HepG2 (cell line): ENCODE data around the gene UBAC1. TPM values are rescaled to one million over a fixed set of nuclear protein-coding genes. Genes with fewer than 3 reads are reported as not detected.

ENCODE experiments used
- ATAC-seq: fragments of 200-7000 bp; cut with Tn5 transposase; 3 replicates; pipeline ENCODE4 v1.9.1; 2020; ENCODE audit warnings: mild to moderate bottlenecking, moderate library complexity
- BruUV-seq: library from RNA; stranded (reverse); fragments of 400-500 nt; replicated peaks from 2 replicates; lab custom pipeline; 2021; lab: Mats Ljungman, UMichigan
- CTCF ChIA-PET: fragments of 300-600 bp; formaldehyde crosslinking; extraction: SDS; loops from one replicate; lab custom pipeline; 2021; ENCODE audit warnings: low total read pairs, inconsistent platforms, low intra/inter-chr PET ratio; lab: Yijun Ruan, JAX
- POLR2A ChIA-PET: fragments of 350-600 bp; sonication (Branson Sonifier 250); formaldehyde crosslinking; loops from one replicate; lab custom pipeline; 2020; ENCODE audit warnings: antibody characterized with exemption, inconsistent platforms; lab: Yijun Ruan, JAX
- DNase-seq: peaks from one replicate; pipeline ENCODE4 v3.0.0-alpha.2; 2015; ENCODE audit warnings: low spot score
- FAIRE-seq: peaks from 3 replicates; lab custom pipeline; 2011; peaks lifted over from hg19 to GRCh38; lab: Jason Lieb, UNC
- H2AFZ ChIP-seq: one replicate; pipeline ENCODE4 v1.6.1; 2011; ENCODE audit warnings: low read length, inconsistent platforms
- H3K27ac ChIP-seq: fragments of 300-600 bp; 3 replicates; pipeline ENCODE4 v1.8.0; 2011; ENCODE audit warnings: mixed run types, mild to moderate bottlenecking, mixed read lengths, low read length, inconsistent platforms; ENCODE audit not compliant: insufficient read depth; ENCODE audit errors: extremely low read length
- H3K27me3 ChIP-seq, 2 experiments: fragments of 200-600 bp in 1 of 2; 2 replicates in 1 of 2; 3 replicates in 1 of 2; pipeline versions ENCODE4 v1.6.0 to v1.8.0; 2011; ENCODE audit warnings: low read length in 2 of 2, mild to moderate bottlenecking in 2 of 2, moderate library complexity in 2 of 2, inconsistent platforms in 1 of 2; ENCODE audit not compliant: insufficient read depth in 2 of 2, control insufficient read depth in 1 of 2
- H3K36me3 ChIP-seq, 2 experiments: fragments of 200-600 bp in 1 of 2; replicated peaks in 1 of 2; 2 replicates in 1 of 2; 3 replicates in 1 of 2; pipeline versions ENCODE4 v1.5.1 to v1.8.0; 2011; ENCODE audit warnings: low read length in 2 of 2, inconsistent platforms in 1 of 2; ENCODE audit not compliant: insufficient read depth in 2 of 2, control insufficient read depth in 1 of 2
- H3K4me1 ChIP-seq: 2 replicates; pipeline ENCODE4 v1.5.1; 2012; ENCODE audit warnings: low read length, inconsistent platforms; ENCODE audit not compliant: insufficient read depth
- H3K4me2 ChIP-seq: 2 replicates; pipeline ENCODE4 v1.6.0; 2011; ENCODE audit warnings: low read depth, low read length, inconsistent platforms
- H3K4me3 ChIP-seq, 3 experiments: fragments of 200-600 bp in 1 of 3; sonication (generic), shearing (Covaris generic) in 1 of 3; replicated peaks in 1 of 3; 2 replicates each; pipeline ENCODE4 v1.5.1; 2011 to 2016; ENCODE audit warnings: low read length in 3 of 3, inconsistent platforms in 2 of 3, low read depth in 2 of 3, mild to moderate bottlenecking in 2 of 3, control low read depth in 1 of 3, mixed read lengths in 1 of 3; ENCODE audit not compliant: insufficient read depth in 1 of 3
- H3K79me2 ChIP-seq: one replicate; pipeline ENCODE4 v1.6.1; 2011; ENCODE audit warnings: low read length, inconsistent platforms; ENCODE audit not compliant: insufficient read depth
- H3K9ac ChIP-seq: 2 replicates; pipeline ENCODE4 v1.6.0; 2011; ENCODE audit warnings: mild to moderate bottlenecking, low read depth, low read length, inconsistent platforms; ENCODE audit not compliant: insufficient read depth
- H3K9me3 ChIP-seq: 2 replicates; pipeline ENCODE4 v1.5.1; 2012; ENCODE audit warnings: mild to moderate bottlenecking, low read length
- H4K20me1 ChIP-seq: 2 replicates; pipeline ENCODE4 v1.6.0; 2011; ENCODE audit warnings: inconsistent platforms, mild to moderate bottlenecking, low read length, moderate library complexity; ENCODE audit not compliant: insufficient read depth
- CERS6 ChIP-seq: sonication (generic); formaldehyde crosslinking; IDR thresholded peaks from 2 replicates; pipeline ENCODE4 v1.5.0; 2020; ENCODE audit warnings: missing genetic modification reagents
- CTCF ChIP-seq: sonication (generic); formaldehyde crosslinking; IDR thresholded peaks from 2 replicates; pipeline ENCODE4 v1.5.0; 2020; ENCODE audit warnings: mild to moderate bottlenecking, missing genetic modification reagents, moderate library complexity
- HINFP ChIP-seq: sonication (generic); formaldehyde crosslinking; IDR thresholded peaks from 2 replicates; pipeline ENCODE4 v1.4.0; 2020; ENCODE audit warnings: low read depth, mild to moderate bottlenecking, missing genetic modification reagents
- ZNF451 ChIP-seq: sonication (generic); formaldehyde crosslinking; IDR thresholded peaks from 2 replicates; pipeline ENCODE4 v1.5.0; 2020; ENCODE audit warnings: mild to moderate bottlenecking, missing genetic modification reagents
- ZNF891 ChIP-seq: sonication (generic); formaldehyde crosslinking; IDR thresholded peaks from 2 replicates; pipeline ENCODE4 v1.5.0; 2020; ENCODE audit warnings: mild to moderate bottlenecking, missing genetic modification reagents
- WGBS: methylation state at CpG from one replicate; pipeline ENCODE4 v1.1.6; 2017; ENCODE audit warnings: low lambda C conversion rate; 5-methylcytosine and 5-hydroxymethylcytosine counted together
- in situ Hi-C: cut with HindIII; loops from 2 replicates; pipeline ENCODE4 v1.10.0; 2017; ENCODE audit warnings: low pct_unique_long_range_greater_than_20kb; ENCODE audit not compliant: extremely low pct_ligation_motif_present
- intact Hi-C: fragments of 100-400 bp; cut with micrococcal nuclease; formaldehyde crosslinking; loops from one replicate; pipeline ENCODE4 v1.10.0; 2022; ENCODE audit not compliant: unreplicated experiment
- polyA plus RNA-seq, 8 experiments: library from polyadenylated mRNA; depleted of rRNA in 3 of 8; stranded (reverse) in 7 of 8; unstranded in 1 of 8; fragments of >200 nt; fragmentation: Illumina TruSeq in 4 of 8; extraction: Trizol in 4 of 8; gene quantifications; 2 replicates each; pipeline versions ENCODE4 v1.2.1 to v1.2.3, GENCODE V29; 2011 to 2016; ENCODE audit warnings: low read depth in 4 of 8, missing spikeins in 1 of 8, mixed read lengths in 1 of 8; ENCODE audit not compliant: insufficient read depth in 1 of 8
- total RNA-seq, 5 experiments: library from RNA; depleted of rRNA; stranded (reverse); fragments of >200 nt; fragmentation: Illumina TruSeq; extraction: Trizol; gene quantifications; 2 replicates each; pipeline ENCODE4 v1.2.3, GENCODE V29; 2016; ENCODE audit warnings: low read depth in 1 of 5
- TF ChIP-seq, protein P1 (sequence below): sonication (generic); formaldehyde crosslinking; IDR thresholded peaks from 2 replicates; pipeline ENCODE4 v1.8.0; 2022; ENCODE audit warnings: mild to moderate bottlenecking, missing genetic modification reagents, moderate library complexity
- TF ChIP-seq, protein P2 (sequence below): IDR thresholded peaks from 2 replicates; pipeline ENCODE4 v1.6.1; 2012; ENCODE audit warnings: low read depth, low read length, improper control_type of control experiment

Gene UBAC1
- total and polyA plus RNA-seq, 2 of the 13 experiments (the other 11 are each of a cell fraction or from before 2014, with no cell fraction given): 32.2 to 34.1 TPM

- no peaks in the 10 kb centered on the region for H3K9me3 ChIP-seq
- ChIA-PET POLR2A (no interaction called here), CTCF (no interaction called here)
- H2AFZ ChIP-seq: no peak overlapping the region
- ATAC-seq (no peak), FAIRE-seq (no peak), DNase-seq (no peak)
- H3K4me3 ChIP-seq: no peak overlapping the region
- H3K36me3 ChIP-seq: peaks cover 2 to 13% of the 10 kb centered on the region in 2 experiments; a peak in 3 of 5 replicates
- H3K4me2 ChIP-seq: no peak overlapping the region; the same call in 1 of the 2 replicates
- no TSS peak for BruUV-seq
- H3K4me1 ChIP-seq: peaks cover 34% of the 10 kb centered on the region
- peaks cover 3% of the 10 kb centered on the region; the same call in 1 of the 2 replicates for H4K20me1 ChIP-seq
- peaks cover 0 to 11% of the 10 kb centered on the region in 2 experiments; a peak in 2 of 5 replicates for H3K27me3 ChIP-seq
- H3K79me2 ChIP-seq: peaks cover 36% of the 10 kb centered on the region
- WGBS: 96% methylated on average over 12 of the region's 12 CpGs
- TF ChIP-seq CTCF (CRISPR knock-in tag) (no peak), ZNF451 (no peak)
- in situ Hi-C loops: no loop called here
- no peak overlapping the region for H3K9ac ChIP-seq
- intact Hi-C loops: no loop called here
- no peak overlapping the region for H3K27ac ChIP-seq
Measured at GRCh38 chr9:135958485-135958884, 2.7 kb downstream of the UBAC1 start.

GRCh38 chr9:135957431-135957830 lies 3.7 kb downstream of the UBAC1 start:
- no peak for ATAC-seq
- FAIRE-seq: no peak
- 100% methylated on average over 8 of the region's 9 CpGs for WGBS
- no peak overlapping the region for H3K27ac ChIP-seq
- peaks cover 29% of the 10 kb centered on the region for H3K4me1 ChIP-seq
- no peak overlapping the region for H2AFZ ChIP-seq
- peaks cover 0 to 4% of the 10 kb centered on the region in 2 experiments; a peak in 2 of 5 replicates for H3K27me3 ChIP-seq
- in situ Hi-C loops (no loop called here), intact Hi-C loops (no loop called here)
- DNase-seq: no peak
- CTCF ChIA-PET: no interaction called here
- BruUV-seq: no TSS peak
- no peak overlapping the region for H3K4me3 ChIP-seq
- H3K36me3 ChIP-seq: peaks cover 6 to 20% of the 10 kb centered on the region in 2 experiments; a peak in 4 of 5 replicates
- no peak for TF ChIP-seq CERS6 (CRISPR knock-in tag)
- TF ChIP-seq, protein P1, sequence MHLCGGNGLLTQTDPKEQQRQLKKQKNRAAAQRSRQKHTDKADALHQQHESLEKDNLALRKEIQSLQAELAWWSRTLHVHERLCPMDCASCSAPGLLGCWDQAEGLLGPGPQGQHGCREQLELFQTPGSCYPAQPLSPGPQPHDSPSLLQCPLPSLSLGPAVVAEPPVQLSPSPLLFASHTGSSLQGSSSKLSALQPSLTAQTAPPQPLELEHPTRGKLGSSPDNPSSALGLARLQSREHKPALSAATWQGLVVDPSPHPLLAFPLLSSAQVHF (CRISPR knock-in tag): no peak
- no peak for TF ChIP-seq ZNF891 (CRISPR knock-in tag)
- no peak for TF ChIP-seq HINFP (CRISPR knock-in tag)
- TF ChIP-seq, protein P2, sequence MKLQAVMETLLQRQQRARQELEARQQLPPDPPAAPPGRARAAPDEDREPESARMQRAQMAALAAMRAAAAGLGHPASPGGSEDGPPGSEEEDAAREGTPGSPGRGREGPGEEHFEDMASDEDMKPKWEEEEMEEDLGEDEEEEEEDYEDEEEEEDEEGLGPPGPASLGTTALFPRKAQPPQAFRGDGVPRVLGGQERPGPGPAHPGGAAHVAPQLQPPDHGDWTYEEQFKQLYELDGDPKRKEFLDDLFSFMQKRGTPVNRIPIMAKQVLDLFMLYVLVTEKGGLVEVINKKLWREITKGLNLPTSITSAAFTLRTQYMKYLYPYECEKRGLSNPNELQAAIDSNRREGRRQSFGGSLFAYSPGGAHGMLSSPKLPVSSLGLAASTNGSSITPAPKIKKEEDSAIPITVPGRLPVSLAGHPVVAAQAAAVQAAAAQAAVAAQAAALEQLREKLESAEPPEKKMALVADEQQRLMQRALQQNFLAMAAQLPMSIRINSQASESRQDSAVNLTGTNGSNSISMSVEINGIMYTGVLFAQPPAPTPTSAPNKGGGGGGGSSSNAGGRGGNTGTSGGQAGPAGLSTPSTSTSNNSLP: no peak
- TF ChIP-seq, all 625 proteins: peak for 0
- Histone ChIP-seq H3K79me2 (peaks cover 36% of the 10 kb centered on the region), H3K9me3 (no peaks in the 10 kb centered on the region), H3K9ac (no peak overlapping the region), H4K20me1 (peaks cover 3% of the 10 kb centered on the region; the same call in 1 of the 2 replicates), H3K4me2 (no peak overlapping the region)
- POLR2A ChIA-PET: no interaction called here
